Spleen (tissue), 7 donors: ENCODE measurements around the gene ACOX2.

ENCODE experiments used
- CTCF ChIP-seq, 11 experiments: fragments of 200-600 bp in 7 of 11; fragments of 450-650 bp in 4 of 11; sonication (generic) in 4 of 11; IDR thresholded peaks in 8 of 11; conservative IDR thresholded peaks in 3 of 11; 1 replicate in 7 of 11; 2 replicates in 4 of 11; pipeline versions ENCODE4 v1.4.0 to v1.8.0; 2016 to 2021; ENCODE audit warnings: antibody characterized with exemption in 11 of 11, inconsistent platforms in 4 of 11, mild to moderate bottlenecking in 1 of 11
- POLR2A ChIP-seq, 3 donors: fragments of 450-650 bp; IDR thresholded peaks; one replicate each; pipeline ENCODE4 v1.5.1; 2017; ENCODE audit warnings: antibody characterized with exemption in 3 of 3, mild to moderate bottlenecking in 1 of 3
- POLR2AphosphoS5 ChIP-seq, 3 donors: sonication (generic); formaldehyde crosslinking; IDR thresholded peaks; one replicate each; pipeline ENCODE4 v1.5.1; 2017; ENCODE audit warnings: antibody characterized with exemption in 3 of 3
- donor health status: DM: no; HTN: no; CAD: no; lungs with moderate emphysema.
- donor health status: DM: no; HTN: no; CAD: no.
- donor health status: DM: no; HTN: no; CAD: no.

GRCh38 chr3:58488967-58489366 is 48.0 kb downstream of the ACOX2 start:
- TF ChIP-seq POLR2A (IDR thresholded peaks at IDR 0.05) (no peak), CTCF (IDR thresholded peaks at IDR 0.05 in 8 of 11, conservative IDR thresholded peaks at IDR 0.05 in 3 of 11) (no peak), POLR2AphosphoS5 (IDR thresholded peaks at IDR 0.05) (no peak)
